GM19193 (cell line): ENCODE results near the gene DGKD.

Experiments
- POLR2A ChIP-seq: IDR thresholded peaks from 4 replicates; pipeline ENCODE4 v1.6.1; 2011; ENCODE audit not compliant: insufficient read depth, insufficient read length; ENCODE audit errors: extremely low read depth

The DGKD gene

GRCh38 chr2:233433794-233434193 is 79.5 kb downstream of the DGKD start:
- TF ChIP-seq POLR2A, result no peak

- no peak for TF ChIP-seq POLR2A
Observed at GRCh38 chr2:233434666-233435330, 80.5 kb downstream of the DGKD start.

- TF ChIP-seq POLR2A, result no peak
Observed at GRCh38 chr2:233435436-233436190, 81.3 kb downstream of the DGKD start.

- no peak for TF ChIP-seq POLR2A
Observed at GRCh38 chr2:233436191-233436581, 81.9 kb downstream of the DGKD start.

GRCh38 chr2:233436691-233437438 is 82.6 kb downstream of the DGKD start:
- no peak for TF ChIP-seq POLR2A

GRCh38 chr2:233437439-233437955 is 83.2 kb downstream of the DGKD start:
- TF ChIP-seq POLR2A, result no peak

GRCh38 chr2:233438573-233439147 is 84.4 kb downstream of the DGKD start:
- no peak for TF ChIP-seq POLR2A

GRCh38 chr2:233439191-233439590 is 84.9 kb downstream of the DGKD start:
- no peak for TF ChIP-seq POLR2A

- TF ChIP-seq POLR2A, result no peak
Observed at GRCh38 chr2:233440314-233440713, 86.0 kb downstream of the DGKD start.

- no peak for TF ChIP-seq POLR2A
Observed at GRCh38 chr2:233440714-233441113, 86.4 kb downstream of the DGKD start.

- TF ChIP-seq POLR2A, result no peak
Observed at GRCh38 chr2:233441161-233442027, 87.1 kb downstream of the DGKD start.

GRCh38 chr2:233442028-233442310 is 87.7 kb downstream of the DGKD start:
- TF ChIP-seq POLR2A, result no peak

GRCh38 chr2:233443511-233444183 is 89.4 kb downstream of the DGKD start:
- no peak for TF ChIP-seq POLR2A

- no peak for TF ChIP-seq POLR2A
Observed at GRCh38 chr2:233444501-233444900, 90.2 kb downstream of the DGKD start.
